ENCODE data around the gene AGPAT1. TPM values are rescaled to one million over a fixed set of nuclear protein-coding genes. Genes with fewer than 3 reads are reported as not detected.

Gene AGPAT1
- total RNA-seq, 1 experiment from 2014 or later = 84.5 TPM

- ATAC-seq (peak; percentile 88), DNase-seq (ENCODE audit: low spot score) (peak; percentile 100)
- ChIA-PET POLR2A (interaction anchor here (0.5 to 1.9 kb wide), 13 partner anchors 9 to 921 kb away, joined by 3 to 25 read pairs (median 4); partner anchors contain the start of genes AGPAT1, FKBPL, PRRT1 and RNF5), CTCF (interaction anchor here (0.6 to 1.8 kb wide), 35 partner anchors 10 to 758 kb away, joined by 3 to 30 read pairs (median 6); partner anchors contain the start of genes AGPAT1, EHMT2, FKBPL and HLA-DMA)
- peaks cover 53% of the 10 kb centered on the region for H3K4me1 Mint-ChIP-seq
- H3K27ac Mint-ChIP-seq = no peak overlapping the region; the same call in 1 of the 2 replicates
- peak overlapping the region; percentile 95 for H3K4me3 Mint-ChIP-seq
- H3K9me3 Mint-ChIP-seq = no peaks in the 10 kb centered on the region
- TF ChIP-seq FOXK1 (CRISPR knock-in tag; IDR thresholded peaks at IDR 0.05) = 0 out of 2 replicates have a peak, but pooled peaks have one; percentile 38
- 0 out of 2 replicates have a peak, but pooled peaks have one; percentile 87 for TF ChIP-seq MAX (CRISPR knock-in tag; IDR thresholded peaks at IDR 0.05)
- peak; percentile 69 for TF ChIP-seq GABPB1 (CRISPR knock-in tag; IDR thresholded peaks at IDR 0.05)
- no peak for TF ChIP-seq ZNF512 (CRISPR knock-in tag; IDR thresholded peaks at IDR 0.05; ENCODE audit: borderline replicate concordance)
- TF ChIP-seq SP1 (CRISPR knock-in tag; conservative IDR thresholded peaks at IDR 0.05) = peak; percentile 84
- peaks cover 3% of the 10 kb centered on the region; the same call in 1 of the 2 replicates for H3K27me3 Mint-ChIP-seq (ENCODE audit: low read depth)
- no peaks in the 10 kb centered on the region for H3K36me3 Mint-ChIP-seq
Observed at GRCh38 chr6:32195652-32195901, 19.7 kb upstream of the AGPAT1 start.

GRCh38 chr6:32194825-32195651 is 19.2 kb upstream of the AGPAT1 start:
- peak; percentile 29; the same call in 1 of the 2 replicates for TF ChIP-seq TEAD1 (CRISPR knock-in tag; IDR thresholded peaks at IDR 0.05)
- TF ChIP-seq JAZF1 (CRISPR knock-in tag; IDR thresholded peaks at IDR 0.05) = no peak
- TF ChIP-seq ZSCAN18 (CRISPR knock-in tag; IDR thresholded peaks at IDR 0.05) = no peak
- no peak for TF ChIP-seq ATF1 (CRISPR knock-in tag; IDR thresholded peaks at IDR 0.05)
- no peak for TF ChIP-seq CDX4 (CRISPR knock-in tag; IDR thresholded peaks at IDR 0.05; ENCODE audit: borderline replicate concordance)
- no peak; the same call in 1 of the 2 replicates for TF ChIP-seq ZBTB43 (CRISPR knock-in tag; IDR thresholded peaks at IDR 0.05)
- peak; percentile 77 for TF ChIP-seq PRDM15 (CRISPR knock-in tag; IDR thresholded peaks at IDR 0.05)
- no peak for TF ChIP-seq E2F5 (CRISPR knock-in tag; IDR thresholded peaks at IDR 0.05)
- peak; percentile 49 for TF ChIP-seq NFYB (CRISPR knock-in tag; conservative IDR thresholded peaks at IDR 0.05; ENCODE audit: low read depth)
- TF ChIP-seq CTCF (IDR thresholded peaks at IDR 0.05) = peak; percentile 4; the same call in 1 of the 2 replicates
- TF ChIP-seq ELF4 (CRISPR knock-in tag; IDR thresholded peaks at IDR 0.05; ENCODE audit: low read depth) = no peak
- TF ChIP-seq MYBL2 (CRISPR knock-in tag; IDR thresholded peaks at IDR 0.05) = peak; percentile 23; the same call in 1 of the 2 replicates
- Mint-ChIP-seq H3K27me3 (ENCODE audit: low read depth) (peaks cover 3% of the 10 kb centered on the region; the same call in 1 of the 2 replicates), H3K36me3 (no peaks in the 10 kb centered on the region), H3K4me1 (peaks cover 57% of the 10 kb centered on the region), H3K9me3 (no peaks in the 10 kb centered on the region), H3K4me3 (peak overlapping the region; percentile 95), H3K27ac (peak overlapping the region; percentile 99)
- DNase-seq (ENCODE audit: low spot score) (no peak), ATAC-seq (no peak)
- ChIA-PET POLR2A (interaction anchor here (0.6 to 1.9 kb wide), 12 partner anchors 10 to 922 kb away, joined by 3 to 25 read pairs (median 4); partner anchors contain the start of genes AGPAT1, FKBPL, PRRT1 and RNF5), CTCF (interaction anchor here (0.6 to 1.8 kb wide), 33 partner anchors 9 to 758 kb away, joined by 3 to 30 read pairs (median 6); partner anchors contain the start of genes AGPAT1, EHMT2, FKBPL and HLA-DMA)

Measured in WTC11 (cell line).